ENCODE data around the gene FAM98A.

FAM98A gene

GRCh38 chr2:33606100-33606499, 7.0 kb upstream of the FAM98A start:
- Histone ChIP-seq H3K4me2 (ENCODE audit: insufficient read depth, low read length, poor library complexity, severe bottlenecking) (no peak overlapping the region), H3K27ac (replicated peaks; ENCODE audit: low read length) (no peak overlapping the region), H4K91ac (ENCODE audit: low read depth, low read length, poor library complexity) (no peak overlapping the region), H3K14ac (ENCODE audit: low read length) (no peak overlapping the region), H2BK5ac (ENCODE audit: low read length) (no peak overlapping the region), H3K18ac (ENCODE audit: low read length) (no peak overlapping the region), H3K23ac (ENCODE audit: low read depth, low read length, poor library complexity) (no peak overlapping the region), H2BK120ac (ENCODE audit: low read depth, low read length) (no peak overlapping the region), H2BK12ac (ENCODE audit: low read length) (no peak overlapping the region), H2AK5ac (ENCODE audit: low read depth, low read length) (no peak overlapping the region), H3K4me1 (ENCODE audit: control insufficient read depth in 2 of 2, insufficient read depth in 1 of 2, low read depth in 1 of 2, low read length in 2 of 2) (peaks cover 0 to 6% of the 10 kb centered on the region in 2 donors), H3K9me3 (replicated peaks in 1 of 2; ENCODE audit: control insufficient read depth in 2 of 2, insufficient read depth in 1 of 2, low read depth in 1 of 2, low read length in 2 of 2) (no peaks in the 10 kb centered on the region), H2BK15ac (ENCODE audit: low read length) (no peak overlapping the region), H3K27me3 (ENCODE audit: control insufficient read depth in 3 of 3, insufficient read depth in 3 of 3, low read depth in 1 of 3, low read length in 3 of 3) (no peaks in the 10 kb centered on the region), H2AFZ (ENCODE audit: low read length) (no peak overlapping the region), H3K4ac (ENCODE audit: low read length) (no peak overlapping the region), H3K4me3 (ENCODE audit: low read length in 2 of 2) (no peak overlapping the region), H3K36me3 (replicated peaks in 1 of 2; ENCODE audit: control insufficient read depth in 2 of 2, insufficient read depth in 2 of 2, low read length in 2 of 2) (no peaks in the 10 kb centered on the region), H4K8ac (ENCODE audit: low read depth, low read length) (no peak overlapping the region), H3K9ac (ENCODE audit: low read depth, low read length, poor library complexity) (no peak overlapping the region), H3K79me1 (ENCODE audit: low read depth, low read length) (no peaks in the 10 kb centered on the region)
- WGBS, 2 donors (ENCODE audit: extremely low coverage in 2 of 2, insufficient read length in 2 of 2, insufficient replicate concordance in 1 of 2) = no CpG with 5 or more reads among the region's 4 CpGs
- DNase-seq (ENCODE audit: low spot score) = no peak

DNA sequence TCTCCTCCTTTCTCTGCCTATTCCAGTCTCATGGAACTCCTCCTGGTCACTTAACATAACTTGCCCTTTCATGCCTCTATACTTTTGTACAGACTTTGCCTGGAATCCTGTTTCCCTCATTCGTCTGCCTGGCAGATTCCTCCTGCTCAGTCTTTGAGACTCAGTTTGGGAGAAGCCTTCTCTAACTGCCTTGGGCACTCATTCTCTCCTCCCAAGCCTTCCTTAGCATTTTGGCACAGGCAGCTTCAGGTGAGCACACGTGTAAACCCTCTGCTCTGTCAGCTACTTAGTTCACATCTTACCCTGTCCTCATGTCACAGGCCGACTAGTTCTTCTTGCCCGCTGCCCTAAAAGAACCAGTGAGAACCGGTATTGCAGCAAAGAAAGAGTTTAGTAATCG, 6.0 kb upstream of the FAM98A start:
- Histone ChIP-seq H4K91ac (ENCODE audit: low read depth, low read length, poor library complexity) (no peak overlapping the region), H3K14ac (ENCODE audit: low read length) (no peak overlapping the region), H2BK15ac (ENCODE audit: low read length) (no peak overlapping the region), H2AFZ (ENCODE audit: low read length) (peak overlapping the region; percentile 77), H3K4me3 (ENCODE audit: low read length in 2 of 2) (no peak overlapping the region), H2BK120ac (ENCODE audit: low read depth, low read length) (no peak overlapping the region), H2AK5ac (ENCODE audit: low read depth, low read length) (no peak overlapping the region), H3K4me1 (ENCODE audit: control insufficient read depth in 2 of 2, insufficient read depth in 1 of 2, low read depth in 1 of 2, low read length in 2 of 2) (peaks cover 0 to 6% of the 10 kb centered on the region in 2 donors), H3K79me1 (ENCODE audit: low read depth, low read length) (no peaks in the 10 kb centered on the region), H3K4me2 (ENCODE audit: insufficient read depth, low read length, poor library complexity, severe bottlenecking) (no peak overlapping the region), H2BK5ac (ENCODE audit: low read length) (no peak overlapping the region), H3K27ac (replicated peaks; ENCODE audit: low read length) (no peak overlapping the region), H3K9me3 (replicated peaks in 1 of 2; ENCODE audit: control insufficient read depth in 2 of 2, insufficient read depth in 1 of 2, low read depth in 1 of 2, low read length in 2 of 2) (no peaks in the 10 kb centered on the region), H4K8ac (ENCODE audit: low read depth, low read length) (no peak overlapping the region), H3K9ac (ENCODE audit: low read depth, low read length, poor library complexity) (no peak overlapping the region), H3K27me3 (ENCODE audit: control insufficient read depth in 3 of 3, insufficient read depth in 3 of 3, low read depth in 1 of 3, low read length in 3 of 3) (no peaks in the 10 kb centered on the region), H2BK12ac (ENCODE audit: low read length) (no peak overlapping the region), H3K18ac (ENCODE audit: low read length) (no peak overlapping the region), H3K23ac (ENCODE audit: low read depth, low read length, poor library complexity) (no peak overlapping the region), H3K36me3 (replicated peaks in 1 of 2; ENCODE audit: control insufficient read depth in 2 of 2, insufficient read depth in 2 of 2, low read length in 2 of 2) (no peaks in the 10 kb centered on the region), H3K4ac (ENCODE audit: low read length) (no peak overlapping the region)
- WGBS, 2 donors (ENCODE audit: extremely low coverage in 2 of 2, insufficient read length in 2 of 2, insufficient replicate concordance in 1 of 2) = no CpG with 5 or more reads among the region's 6 CpGs
- DNase-seq (ENCODE audit: low spot score) = no peak

DNA sequence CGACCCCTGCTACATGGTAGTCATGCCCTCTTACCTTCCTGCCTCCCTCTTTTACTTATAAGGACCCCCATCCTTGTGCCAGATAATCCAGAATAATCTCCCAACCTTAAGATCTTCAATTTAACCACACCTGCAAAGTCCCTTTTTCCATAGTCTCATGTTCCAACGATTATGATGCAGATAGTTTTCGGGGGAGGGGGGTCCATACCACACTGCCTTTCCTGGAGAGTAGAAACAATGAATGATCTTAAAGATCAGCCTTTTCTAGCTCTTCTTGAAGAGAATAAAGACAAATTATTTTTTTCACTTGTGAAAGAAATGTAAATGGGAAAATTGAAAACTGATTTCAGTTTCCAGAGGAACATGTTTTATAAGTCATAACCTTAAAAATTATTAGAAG, 4.3 kb upstream of the FAM98A start:
- no peak overlapping the region for H2AK5ac ChIP-seq (ENCODE audit: low read depth, low read length)
- no peak for DNase-seq (ENCODE audit: low spot score)
- H3K4me3 ChIP-seq (ENCODE audit: low read length in 2 of 2) = no peak overlapping the region
- no peak overlapping the region for H2BK12ac ChIP-seq (ENCODE audit: low read length)
- peaks cover 0 to 8% of the 10 kb centered on the region in 2 donors for H3K4me1 ChIP-seq (ENCODE audit: control insufficient read depth in 2 of 2, insufficient read depth in 1 of 2, low read depth in 1 of 2, low read length in 2 of 2)
- no peak overlapping the region for H2BK5ac ChIP-seq (ENCODE audit: low read length)
- H4K8ac ChIP-seq (ENCODE audit: low read depth, low read length) = no peak overlapping the region
- H2AFZ ChIP-seq (ENCODE audit: low read length) = no peak overlapping the region
- no peak overlapping the region for H3K4me2 ChIP-seq (ENCODE audit: insufficient read depth, low read length, poor library complexity, severe bottlenecking)
- no peak overlapping the region for H3K9ac ChIP-seq (ENCODE audit: low read depth, low read length, poor library complexity)
- no peak overlapping the region for H2BK15ac ChIP-seq (ENCODE audit: low read length)
- no CpG with 5 or more reads among the region's 3 CpGs for WGBS, 2 donors (ENCODE audit: extremely low coverage in 2 of 2, insufficient read length in 2 of 2, insufficient replicate concordance in 1 of 2)
- no peaks in the 10 kb centered on the region for H3K9me3 ChIP-seq (replicated peaks in 1 of 2; ENCODE audit: control insufficient read depth in 2 of 2, insufficient read depth in 1 of 2, low read depth in 1 of 2, low read length in 2 of 2)
- no peak overlapping the region for H3K23ac ChIP-seq (ENCODE audit: low read depth, low read length, poor library complexity)
- H3K27ac ChIP-seq (replicated peaks; ENCODE audit: low read length) = no peak overlapping the region
- no peak overlapping the region for H4K91ac ChIP-seq (ENCODE audit: low read depth, low read length, poor library complexity)
- no peak overlapping the region for H3K18ac ChIP-seq (ENCODE audit: low read length)
- H3K79me1 ChIP-seq (ENCODE audit: low read depth, low read length) = peaks cover 3% of the 10 kb centered on the region
- no peaks in the 10 kb centered on the region for H3K36me3 ChIP-seq (replicated peaks in 1 of 2; ENCODE audit: control insufficient read depth in 2 of 2, insufficient read depth in 2 of 2, low read length in 2 of 2)
- no peak overlapping the region for H3K14ac ChIP-seq (ENCODE audit: low read length)
- no peak overlapping the region for H3K4ac ChIP-seq (ENCODE audit: low read length)
- H3K27me3 ChIP-seq (ENCODE audit: control insufficient read depth in 3 of 3, insufficient read depth in 3 of 3, low read depth in 1 of 3, low read length in 3 of 3) = no peaks in the 10 kb centered on the region
- no peak overlapping the region for H2BK120ac ChIP-seq (ENCODE audit: low read depth, low read length)

DNA sequence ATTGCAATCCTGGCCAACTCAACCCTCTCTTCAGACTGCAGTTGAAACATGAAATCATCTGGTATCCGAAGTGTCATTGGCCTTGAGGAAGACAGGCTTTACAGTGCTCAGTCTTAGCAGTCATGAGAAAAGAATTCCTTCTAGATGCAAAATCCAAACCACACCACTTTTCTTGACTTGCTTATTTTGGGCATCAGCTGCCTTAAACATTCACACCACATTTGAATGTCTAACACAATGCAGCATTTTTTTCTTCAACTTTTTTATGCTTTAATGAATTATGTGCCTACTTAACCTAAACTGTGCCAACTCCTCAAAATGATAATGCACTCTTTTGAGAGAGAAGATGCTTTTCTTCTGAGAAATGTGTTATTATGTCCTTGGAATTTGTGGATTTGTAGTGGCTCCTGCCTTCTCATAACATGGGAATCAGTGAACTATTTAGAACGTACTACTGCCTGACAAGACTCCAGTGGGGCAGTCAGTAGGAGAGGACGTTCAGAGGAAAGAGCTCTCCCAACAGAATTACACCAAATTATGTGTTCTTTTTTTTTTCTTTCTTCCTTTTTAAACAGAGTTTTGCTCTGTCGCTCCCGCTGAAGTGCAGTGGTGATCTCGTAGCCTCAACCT, 3.2 kb upstream of the FAM98A start:
- H3K4me2 ChIP-seq (ENCODE audit: insufficient read depth, low read length, poor library complexity, severe bottlenecking) = no peak overlapping the region
- no peak overlapping the region for H3K4ac ChIP-seq (ENCODE audit: low read length)
- H3K4me3 ChIP-seq (ENCODE audit: low read length in 2 of 2) = no peak overlapping the region
- peaks cover 0 to 4% of the 10 kb centered on the region in 2 donors for H3K4me1 ChIP-seq (ENCODE audit: control insufficient read depth in 2 of 2, insufficient read depth in 1 of 2, low read depth in 1 of 2, low read length in 2 of 2)
- no peak overlapping the region for H2BK120ac ChIP-seq (ENCODE audit: low read depth, low read length)
- H3K27me3 ChIP-seq (ENCODE audit: control insufficient read depth in 3 of 3, insufficient read depth in 3 of 3, low read depth in 1 of 3, low read length in 3 of 3) = no peaks in the 10 kb centered on the region
- H2BK12ac ChIP-seq (ENCODE audit: low read length) = no peak overlapping the region
- peaks cover 3% of the 10 kb centered on the region for H3K79me1 ChIP-seq (ENCODE audit: low read depth, low read length)
- no peak overlapping the region for H3K9ac ChIP-seq (ENCODE audit: low read depth, low read length, poor library complexity)
- no CpG with 5 or more reads among the region's 6 CpGs for WGBS, 2 donors (ENCODE audit: extremely low coverage in 2 of 2, insufficient read length in 2 of 2, insufficient replicate concordance in 1 of 2)
- H4K8ac ChIP-seq (ENCODE audit: low read depth, low read length) = no peak overlapping the region
- no peak overlapping the region for H2AFZ ChIP-seq (ENCODE audit: low read length)
- H2BK15ac ChIP-seq (ENCODE audit: low read length) = no peak overlapping the region
- H3K14ac ChIP-seq (ENCODE audit: low read length) = no peak overlapping the region
- no peak overlapping the region for H3K18ac ChIP-seq (ENCODE audit: low read length)
- no peak overlapping the region for H3K23ac ChIP-seq (ENCODE audit: low read depth, low read length, poor library complexity)
- no peaks in the 10 kb centered on the region for H3K36me3 ChIP-seq (replicated peaks in 1 of 2; ENCODE audit: control insufficient read depth in 2 of 2, insufficient read depth in 2 of 2, low read length in 2 of 2)
- no peak overlapping the region for H2BK5ac ChIP-seq (ENCODE audit: low read length)
- H4K91ac ChIP-seq (ENCODE audit: low read depth, low read length, poor library complexity) = no peak overlapping the region
- no peak overlapping the region for H2AK5ac ChIP-seq (ENCODE audit: low read depth, low read length)
- H3K9me3 ChIP-seq (replicated peaks in 1 of 2; ENCODE audit: control insufficient read depth in 2 of 2, insufficient read depth in 1 of 2, low read depth in 1 of 2, low read length in 2 of 2) = no peaks in the 10 kb centered on the region
- DNase-seq (ENCODE audit: low spot score) = no peak
- no peak overlapping the region for H3K27ac ChIP-seq (replicated peaks; ENCODE audit: low read length)
